Transverse colon (tissue), 3 donors: ENCODE measurements around the gene MAPK8IP3.

ENCODE experiments used
- POLR2A ChIP-seq: fragments of 450-650 bp; IDR thresholded peaks from one replicate; pipeline ENCODE4 v1.6.1; 2016; ENCODE audit warnings: antibody characterized with exemption, mild to moderate bottlenecking, moderate library complexity
- POLR2AphosphoS5 ChIP-seq, 3 donors: sonication (generic); formaldehyde crosslinking; IDR thresholded peaks; one replicate each; pipeline ENCODE4 v1.6.1; 2016; ENCODE audit warnings: antibody characterized with exemption in 3 of 3

- no peak for TF ChIP-seq POLR2A
- no peak for TF ChIP-seq POLR2AphosphoS5 (IDR thresholded peaks at IDR 0.05)
These were observed 41.9 kb downstream of the MAPK8IP3 start for GRCh38 chr16:1747934-1748333.
